ENCODE results near the gene IPO13. TPM values are rescaled to one million over a fixed set of nuclear protein-coding genes. Genes with fewer than 3 reads are reported as not detected.

Gene IPO13
- total and polyA plus RNA-seq, 10 of the 15 experiments (the other 5 are each of a cell fraction or from before 2014, with no cell fraction given) = 7.1 to 26.6 (median 15.9) TPM

GRCh38 chr1:43944860-43945259 lies 1.9 kb upstream of the IPO13 start (continued):
- TF ChIP-seq, protein P1, sequence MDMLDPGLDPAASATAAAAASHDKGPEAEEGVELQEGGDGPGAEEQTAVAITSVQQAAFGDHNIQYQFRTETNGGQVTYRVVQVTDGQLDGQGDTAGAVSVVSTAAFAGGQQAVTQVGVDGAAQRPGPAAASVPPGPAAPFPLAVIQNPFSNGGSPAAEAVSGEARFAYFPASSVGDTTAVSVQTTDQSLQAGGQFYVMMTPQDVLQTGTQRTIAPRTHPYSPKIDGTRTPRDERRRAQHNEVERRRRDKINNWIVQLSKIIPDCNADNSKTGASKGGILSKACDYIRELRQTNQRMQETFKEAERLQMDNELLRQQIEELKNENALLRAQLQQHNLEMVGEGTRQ (IDR thresholded peaks at IDR 0.05; ENCODE audit: borderline replicate concordance, low read depth, low read length) = no peak

DNA sequence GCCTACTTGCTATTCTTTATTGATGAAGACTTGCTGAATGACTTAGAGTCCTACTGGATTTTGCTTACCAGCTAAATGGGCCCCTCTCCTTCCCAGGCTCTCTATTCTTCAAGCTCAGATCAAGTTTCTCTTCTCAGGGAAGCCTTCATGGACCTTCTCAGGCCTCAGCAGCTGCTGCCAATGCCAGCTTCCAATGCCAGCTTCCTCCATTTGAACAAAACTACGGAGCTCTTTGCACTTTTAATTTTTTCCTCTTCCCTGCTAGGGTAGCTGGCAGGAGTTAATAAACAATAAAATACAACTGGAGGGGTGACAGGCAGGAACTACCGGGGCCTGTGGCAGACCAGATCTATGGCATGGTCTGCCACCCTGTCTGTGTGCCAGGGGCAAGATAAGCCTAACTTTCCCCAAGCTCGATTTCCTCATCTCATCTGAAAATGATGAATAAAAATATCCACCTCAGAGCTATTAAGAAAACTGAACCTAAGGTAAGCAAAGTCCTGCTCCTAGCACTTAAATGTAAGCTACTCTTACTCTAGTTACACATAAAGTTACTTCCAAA lies 995 bp upstream of the IPO13 start:
- H3K9me3 ChIP-seq (replicated peaks; ENCODE audit: control insufficient read depth, insufficient read depth, low read length) = no peaks in the 10 kb centered on the region
- no peak for DNase-seq (ENCODE audit: low read depth, low spot score)
- H2AFZ ChIP-seq (ENCODE audit: control insufficient read depth, low read depth, low read length) = peak overlapping the region; percentile 94
- peaks cover 10% of the 10 kb centered on the region for H3K4me1 ChIP-seq (ENCODE audit: control insufficient read depth, insufficient read depth, low read length)
- FAIRE-seq = no peak
- in situ Hi-C loops (cut with MboI) (no loop called here), intact Hi-C loops (cut with micrococcal nuclease; ENCODE audit: unreplicated experiment) (loop anchor here (1.0 to 5.0 kb wide), 5 partner anchors 24 to 295 kb away; partner anchors contain the start of genes ATP6V0B, KDM4A and ST3GAL3)
- H3K9ac ChIP-seq (ENCODE audit: control insufficient read depth, insufficient read depth, low read length) = peak overlapping the region; percentile 85
- ChIA-PET CTCF (interaction anchor here (0.6 to 10.4 kb wide), 26 partner anchors 8 to 707 kb away, joined by 3 to 167 read pairs (median 4); partner anchors contain the start of genes ARTN, DPH2, PTPRF and ST3GAL3), SMC1A (ENCODE audit: uncharacterized antibody, unreplicated experiment) (interaction anchor here (0.6 to 7.2 kb wide), 19 partner anchors 12 to 413 kb away, joined by 3 to 100 read pairs (median 4); partner anchors contain the start of genes ARTN, ATP6V0B and KDM4A), POLR2A (interaction anchor here (0.7 to 1.6 kb wide), 8 partner anchors 11 to 294 kb away, joined by 3 to 10 read pairs (median 3); partner anchors contain the start of gene ATP6V0B), RAD21 (ENCODE audit: unreplicated experiment) (interaction anchor here (0.8 to 5.8 kb wide), 16 partner anchors 10 to 706 kb away, joined by 3 to 78 read pairs (median 4); partner anchors contain the start of genes ARTN, KDM4A and ST3GAL3)
- 0 out of 4 replicates have a peak, but pooled peaks cover 0 to 3% of the 10 kb centered on the region in 2 experiments for H3K36me3 ChIP-seq (ENCODE audit: control insufficient read depth in 2 of 2, insufficient read depth in 2 of 2, low read length in 1 of 2)
- BruUV-seq (replicated peaks) = TSS peak; percentile 87
- ATAC-seq = no peak
- H3K4me2 ChIP-seq (ENCODE audit: control insufficient read depth, insufficient read depth) = peak overlapping the region; percentile 95
- WGBS (ENCODE audit: insufficient coverage, insufficient replicate concordance, low lambda C conversion rate, missing lambda C conversion rate) = 0% methylated on average over 3 of the region's 3 CpGs
- peak overlapping the region; percentile 96 for H3K4me3 ChIP-seq
- H3K27ac ChIP-seq (ENCODE audit: control insufficient read depth, insufficient read depth) = peak overlapping the region; percentile 93
- H3K79me2 ChIP-seq (ENCODE audit: control insufficient read depth, insufficient read depth, low read length) = peaks cover 23% of the 10 kb centered on the region
- no peaks in the 10 kb centered on the region for H3K27me3 ChIP-seq (replicated peaks in 1 of 2; ENCODE audit: control insufficient read depth in 2 of 2, insufficient read depth in 2 of 2, low read length in 1 of 2)
- H4K20me1 ChIP-seq (ENCODE audit: control insufficient read depth, insufficient read depth) = no peaks in the 10 kb centered on the region
- TF ChIP-seq EP300 (IDR thresholded peaks at IDR 0.05; ENCODE audit: borderline replicate concordance in 1 of 2, control insufficient read depth in 1 of 2, low read depth in 2 of 2, low read length in 2 of 2) (no peak), ZBTB11 (CRISPR knock-in tag; IDR thresholded peaks at IDR 0.05) (no peak), SIN3A (IDR thresholded peaks at IDR 0.05; ENCODE audit: low read depth, low read length) (no peak), CHD2 (IDR thresholded peaks at IDR 0.05; ENCODE audit: borderline replicate concordance, low read depth, low read length) (no peak)
- TF ChIP-seq, protein P2, sequence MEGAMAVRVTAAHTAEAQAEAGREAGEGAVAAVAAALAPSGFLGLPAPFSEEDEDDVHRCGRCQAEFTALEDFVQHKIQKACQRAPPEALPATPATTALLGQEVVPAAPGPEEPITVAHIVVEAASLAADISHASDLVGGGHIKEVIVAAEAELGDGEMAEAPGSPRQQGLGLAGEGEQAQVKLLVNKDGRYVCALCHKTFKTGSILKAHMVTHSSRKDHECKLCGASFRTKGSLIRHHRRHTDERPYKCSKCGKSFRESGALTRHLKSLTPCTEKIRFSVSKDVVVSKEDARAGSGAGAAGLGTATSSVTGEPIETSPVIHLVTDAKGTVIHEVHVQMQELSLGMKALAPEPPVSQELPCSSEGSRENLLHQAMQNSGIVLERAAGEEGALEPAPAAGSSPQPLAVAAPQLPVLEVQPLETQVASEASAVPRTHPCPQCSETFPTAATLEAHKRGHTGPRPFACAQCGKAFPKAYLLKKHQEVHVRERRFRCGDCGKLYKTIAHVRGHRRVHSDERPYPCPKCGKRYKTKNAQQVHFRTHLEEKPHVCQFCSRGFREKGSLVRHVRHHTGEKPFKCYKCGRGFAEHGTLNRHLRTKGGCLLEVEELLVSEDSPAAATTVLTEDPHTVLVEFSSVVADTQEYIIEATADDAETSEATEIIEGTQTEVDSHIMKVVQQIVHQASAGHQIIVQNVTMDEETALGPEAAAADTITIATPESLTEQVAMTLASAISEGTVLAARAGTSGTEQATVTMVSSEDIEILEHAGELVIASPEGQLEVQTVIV (IDR thresholded peaks at IDR 0.05; ENCODE audit: borderline replicate concordance, partially characterized antibody) = no peak
- TF ChIP-seq, protein P3, sequence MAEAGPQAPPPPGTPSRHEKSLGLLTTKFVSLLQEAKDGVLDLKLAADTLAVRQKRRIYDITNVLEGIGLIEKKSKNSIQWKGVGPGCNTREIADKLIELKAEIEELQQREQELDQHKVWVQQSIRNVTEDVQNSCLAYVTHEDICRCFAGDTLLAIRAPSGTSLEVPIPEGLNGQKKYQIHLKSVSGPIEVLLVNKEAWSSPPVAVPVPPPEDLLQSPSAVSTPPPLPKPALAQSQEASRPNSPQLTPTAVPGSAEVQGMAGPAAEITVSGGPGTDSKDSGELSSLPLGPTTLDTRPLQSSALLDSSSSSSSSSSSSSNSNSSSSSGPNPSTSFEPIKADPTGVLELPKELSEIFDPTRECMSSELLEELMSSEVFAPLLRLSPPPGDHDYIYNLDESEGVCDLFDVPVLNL (IDR thresholded peaks at IDR 0.05; ENCODE audit: low read depth, low read length) = no peak
- TF ChIP-seq, protein P4, sequence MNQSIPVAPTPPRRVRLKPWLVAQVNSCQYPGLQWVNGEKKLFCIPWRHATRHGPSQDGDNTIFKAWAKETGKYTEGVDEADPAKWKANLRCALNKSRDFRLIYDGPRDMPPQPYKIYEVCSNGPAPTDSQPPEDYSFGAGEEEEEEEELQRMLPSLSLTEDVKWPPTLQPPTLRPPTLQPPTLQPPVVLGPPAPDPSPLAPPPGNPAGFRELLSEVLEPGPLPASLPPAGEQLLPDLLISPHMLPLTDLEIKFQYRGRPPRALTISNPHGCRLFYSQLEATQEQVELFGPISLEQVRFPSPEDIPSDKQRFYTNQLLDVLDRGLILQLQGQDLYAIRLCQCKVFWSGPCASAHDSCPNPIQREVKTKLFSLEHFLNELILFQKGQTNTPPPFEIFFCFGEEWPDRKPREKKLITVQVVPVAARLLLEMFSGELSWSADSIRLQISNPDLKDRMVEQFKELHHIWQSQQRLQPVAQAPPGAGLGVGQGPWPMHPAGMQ (IDR thresholded peaks at IDR 0.05; ENCODE audit: borderline replicate concordance) = no peak

All from GM12878 (cell line).